PC-3 (cell line): Measurements from ENCODE around the gene TRABD2A. TPM values are rescaled to one million over a fixed set of nuclear protein-coding genes. Genes with fewer than 3 reads are reported as not detected.

Source experiments
- ATAC-seq: fragments of 200-7000 bp; cut with Tn5 transposase; 2 replicates; pipeline ENCODE4 v1.9.1; 2020; ENCODE audit warnings: mild to moderate bottlenecking, moderate library complexity
- BruUV-seq: library from RNA; stranded (reverse); fragments of 400-500 nt; replicated peaks from 2 replicates; lab custom pipeline; 2021; lab: Mats Ljungman, UMichigan
- CTCF ChIA-PET: fragments of 300-600 bp; sonication (Branson Sonifier 250); formaldehyde crosslinking; loops from one replicate; lab custom pipeline; 2022; ENCODE audit warnings: antibody characterized with exemption; lab: Charles Lee
- POLR2A ChIA-PET: fragments of 300-600 bp; sonication (Branson Sonifier 250); formaldehyde crosslinking; loops from one replicate; lab custom pipeline; 2022; ENCODE audit warnings: antibody characterized with exemption; ENCODE audit not compliant: unreplicated experiment; lab: Charles Lee
- DNase-seq: peaks from one replicate; pipeline ENCODE4 v3.0.0-alpha.2; 2015
- H2AFZ ChIP-seq: fragments of 300-600 bp; sonication (generic); 2 replicates; pipeline ENCODE4 v1.6.0; 2016; ENCODE audit warnings: antibody characterized with exemption, low read length
- H3F3A ChIP-seq: fragments of 300-600 bp; sonication (generic); one replicate; pipeline ENCODE4 v1.6.0; 2017; ENCODE audit warnings: antibody characterized with exemption, low read length, control low read depth, mild to moderate bottlenecking; ENCODE audit not compliant: unreplicated experiment
- H3K27ac ChIP-seq: fragments of 300-600 bp; sonication (generic); 2 replicates; pipeline ENCODE4 v1.5.1; 2016; ENCODE audit warnings: mild to moderate bottlenecking, low read length
- H3K27me3 ChIP-seq: fragments of 300-600 bp; sonication (generic); 2 replicates; pipeline ENCODE4 v1.6.1; 2016; ENCODE audit warnings: low read length, mixed read lengths
- H3K36me3 ChIP-seq: fragments of 300-600 bp; sonication (generic); 2 replicates; pipeline ENCODE4 v1.6.1; 2016; ENCODE audit warnings: low read depth, mixed run types, low read length, mixed read lengths
- H3K4me1 ChIP-seq: fragments of 300-600 bp; sonication (generic); 2 replicates; pipeline ENCODE4 v1.5.1; 2016; ENCODE audit warnings: low read length; ENCODE audit not compliant: insufficient read depth
- H3K4me2 ChIP-seq: fragments of 300-600 bp; sonication (generic); 2 replicates; pipeline ENCODE4 v1.6.0; 2016; ENCODE audit warnings: low read length
- H3K4me3 ChIP-seq: fragments of 300-600 bp; sonication (generic); 2 replicates; pipeline ENCODE4 v1.5.1; 2016; ENCODE audit warnings: mild to moderate bottlenecking, low read length, mixed read lengths
- H3K79me2 ChIP-seq: fragments of 300-600 bp; sonication (generic); 2 replicates; pipeline ENCODE4 v1.6.1; 2017; ENCODE audit warnings: low read length, mixed read lengths
- H3K9ac ChIP-seq: fragments of 300-600 bp; sonication (generic); 2 replicates; pipeline ENCODE4 v1.6.0; 2016; ENCODE audit warnings: mild to moderate bottlenecking, low read length
- H3K9me2 ChIP-seq: fragments of 300-600 bp; sonication (generic); replicated peaks from 2 replicates; pipeline ENCODE4 v1.6.1; 2016; ENCODE audit warnings: mixed run types, low read length, mixed read lengths
- H3K9me3 ChIP-seq: fragments of 300-600 bp; sonication (generic); 2 replicates; pipeline ENCODE4 v1.6.1; 2016; ENCODE audit warnings: low read length, mixed read lengths
- H4K20me1 ChIP-seq: fragments of 300-600 bp; sonication (generic); 2 replicates; pipeline ENCODE4 v1.6.1; 2016; ENCODE audit warnings: low read length, mixed read lengths
- EZH2 ChIP-seq: fragments of 300-600 bp; sonication (generic); IDR thresholded peaks from one replicate; pipeline ENCODE4 v1.6.1; 2017; ENCODE audit warnings: antibody characterized with exemption, mild to moderate bottlenecking, low read length; ENCODE audit not compliant: unreplicated experiment
- EZH2phosphoT487 ChIP-seq: fragments of 300-600 bp; sonication (generic); IDR thresholded peaks from 2 replicates; pipeline ENCODE4 v1.6.1; 2018; ENCODE audit warnings: mild to moderate bottlenecking, antibody characterized with exemption, low read length, borderline replicate concordance
- intact Hi-C: fragments of 100-400 bp; cut with micrococcal nuclease; formaldehyde crosslinking; loops from 2 replicates; pipeline ENCODE4 v1.9.0; 2023
- total RNA-seq: library from RNA; depleted of rRNA; stranded (reverse); fragments of >200 nt; gene quantifications from 2 replicates; pipeline ENCODE4 v1.2.3, GENCODE V29; 2014
- TF ChIP-seq, protein P1 (sequence below): fragments of 300-600 bp; sonication (generic); conservative IDR thresholded peaks from 2 replicates; pipeline ENCODE4 v1.5.1; 2017; ENCODE audit warnings: antibody characterized with exemption, low read depth, mild to moderate bottlenecking, low read length

Gene TRABD2A
- total RNA-seq, 1 experiment from 2014 or later: 2.0 TPM

DNA sequence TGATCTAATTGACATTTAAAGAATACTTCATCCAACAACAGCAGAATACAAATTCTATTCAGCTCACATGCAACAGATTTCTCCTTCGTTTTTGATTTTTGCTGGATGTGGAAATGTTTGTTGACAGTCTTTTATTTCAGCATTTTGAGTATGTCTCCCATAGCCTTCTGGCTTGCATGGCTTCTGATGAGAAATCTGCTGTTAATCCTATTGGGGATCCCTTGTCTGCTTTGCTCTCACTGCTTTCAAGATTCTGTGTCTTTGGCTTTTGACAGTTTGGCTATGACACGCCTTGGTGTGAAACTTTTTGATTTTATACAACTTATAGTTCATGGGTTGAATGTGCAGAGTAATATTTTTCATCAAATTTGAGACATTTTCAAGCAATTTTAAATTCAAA lies 44.7 kb downstream of the TRABD2A start:
- no TSS peak for BruUV-seq

DNA sequence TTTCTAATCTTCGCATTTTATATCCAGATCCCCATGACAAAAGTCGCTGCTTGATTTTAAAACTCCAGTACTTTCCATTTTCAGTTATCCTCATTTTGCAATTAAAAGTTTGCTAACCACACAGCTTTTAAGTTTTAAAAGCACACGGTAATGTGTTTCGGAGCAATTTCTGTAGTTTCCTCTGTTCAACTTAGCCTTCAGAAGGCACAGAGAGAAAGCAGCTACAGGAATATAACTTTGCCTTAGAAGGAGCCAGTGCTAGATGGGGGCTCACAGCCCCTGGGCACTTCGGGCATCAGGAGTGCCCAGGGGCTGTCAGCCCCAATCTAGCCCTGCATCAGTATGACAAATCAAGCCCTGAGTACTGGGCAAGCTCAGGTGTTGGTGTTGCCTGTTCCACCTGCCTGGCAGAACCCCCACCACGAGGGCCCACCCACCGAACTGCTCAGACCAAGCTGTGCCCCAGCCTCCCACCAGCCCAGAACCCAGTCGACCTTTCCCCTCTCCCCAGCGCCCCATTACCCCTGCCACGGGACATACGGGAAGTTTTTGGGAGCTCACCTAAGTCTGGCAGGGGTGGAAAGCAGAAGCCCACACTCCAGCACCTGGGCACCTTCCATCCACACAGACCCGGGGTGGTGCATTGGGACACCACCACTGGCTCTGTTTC lies 47.3 kb downstream of the TRABD2A start:
- no peak overlapping the region for H2AFZ ChIP-seq
- TF ChIP-seq EZH2phosphoT487: no peak
- TF ChIP-seq, protein P1, sequence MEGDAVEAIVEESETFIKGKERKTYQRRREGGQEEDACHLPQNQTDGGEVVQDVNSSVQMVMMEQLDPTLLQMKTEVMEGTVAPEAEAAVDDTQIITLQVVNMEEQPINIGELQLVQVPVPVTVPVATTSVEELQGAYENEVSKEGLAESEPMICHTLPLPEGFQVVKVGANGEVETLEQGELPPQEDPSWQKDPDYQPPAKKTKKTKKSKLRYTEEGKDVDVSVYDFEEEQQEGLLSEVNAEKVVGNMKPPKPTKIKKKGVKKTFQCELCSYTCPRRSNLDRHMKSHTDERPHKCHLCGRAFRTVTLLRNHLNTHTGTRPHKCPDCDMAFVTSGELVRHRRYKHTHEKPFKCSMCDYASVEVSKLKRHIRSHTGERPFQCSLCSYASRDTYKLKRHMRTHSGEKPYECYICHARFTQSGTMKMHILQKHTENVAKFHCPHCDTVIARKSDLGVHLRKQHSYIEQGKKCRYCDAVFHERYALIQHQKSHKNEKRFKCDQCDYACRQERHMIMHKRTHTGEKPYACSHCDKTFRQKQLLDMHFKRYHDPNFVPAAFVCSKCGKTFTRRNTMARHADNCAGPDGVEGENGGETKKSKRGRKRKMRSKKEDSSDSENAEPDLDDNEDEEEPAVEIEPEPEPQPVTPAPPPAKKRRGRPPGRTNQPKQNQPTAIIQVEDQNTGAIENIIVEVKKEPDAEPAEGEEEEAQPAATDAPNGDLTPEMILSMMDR: no peak
- no peak for TF ChIP-seq EZH2
- no peak for DNase-seq
- no peak overlapping the region for H3K4me2 ChIP-seq
- H3K79me2 ChIP-seq: no peaks in the 10 kb centered on the region
- POLR2A ChIA-PET: no interaction called here
- H3K9me2 ChIP-seq: no peaks in the 10 kb centered on the region
- ATAC-seq: no peak
- intact Hi-C loops: no loop called here
- H3K4me3 ChIP-seq: no peak overlapping the region
- H3F3A ChIP-seq: no peaks in the 10 kb centered on the region
- no peaks in the 10 kb centered on the region for H4K20me1 ChIP-seq
- H3K9ac ChIP-seq: no peak overlapping the region
- 0 out of 2 replicates have a peak, but pooled peaks cover 5% of the 10 kb centered on the region for H3K27me3 ChIP-seq
- BruUV-seq: no TSS peak
- no peaks in the 10 kb centered on the region for H3K36me3 ChIP-seq
- no peaks in the 10 kb centered on the region for H3K4me1 ChIP-seq
- CTCF ChIA-PET: no interaction called here
- H3K27ac ChIP-seq: no peak overlapping the region
- no peaks in the 10 kb centered on the region for H3K9me3 ChIP-seq

More for the DNA sequence above, 44.7 kb downstream of the TRABD2A start:
- DNase-seq (no peak), ATAC-seq (no peak)
- Histone ChIP-seq H3F3A (no peaks in the 10 kb centered on the region), H3K79me2 (no peaks in the 10 kb centered on the region), H4K20me1 (no peaks in the 10 kb centered on the region), H3K27ac (no peak overlapping the region), H3K36me3 (no peaks in the 10 kb centered on the region), H3K4me3 (no peak overlapping the region), H3K4me1 (no peaks in the 10 kb centered on the region), H3K9me3 (no peaks in the 10 kb centered on the region), H2AFZ (no peak overlapping the region), H3K9ac (no peak overlapping the region), H3K9me2 (no peaks in the 10 kb centered on the region), H3K4me2 (no peak overlapping the region), H3K27me3 (0 out of 2 replicates have a peak, but pooled peaks cover 3% of the 10 kb centered on the region)
- POLR2A ChIA-PET: no interaction called here
- TF ChIP-seq EZH2 (no peak), EZH2phosphoT487 (no peak)
- TF ChIP-seq, protein P1: no peak
- intact Hi-C loops: no loop called here
- CTCF ChIA-PET: no interaction called here

DNA sequence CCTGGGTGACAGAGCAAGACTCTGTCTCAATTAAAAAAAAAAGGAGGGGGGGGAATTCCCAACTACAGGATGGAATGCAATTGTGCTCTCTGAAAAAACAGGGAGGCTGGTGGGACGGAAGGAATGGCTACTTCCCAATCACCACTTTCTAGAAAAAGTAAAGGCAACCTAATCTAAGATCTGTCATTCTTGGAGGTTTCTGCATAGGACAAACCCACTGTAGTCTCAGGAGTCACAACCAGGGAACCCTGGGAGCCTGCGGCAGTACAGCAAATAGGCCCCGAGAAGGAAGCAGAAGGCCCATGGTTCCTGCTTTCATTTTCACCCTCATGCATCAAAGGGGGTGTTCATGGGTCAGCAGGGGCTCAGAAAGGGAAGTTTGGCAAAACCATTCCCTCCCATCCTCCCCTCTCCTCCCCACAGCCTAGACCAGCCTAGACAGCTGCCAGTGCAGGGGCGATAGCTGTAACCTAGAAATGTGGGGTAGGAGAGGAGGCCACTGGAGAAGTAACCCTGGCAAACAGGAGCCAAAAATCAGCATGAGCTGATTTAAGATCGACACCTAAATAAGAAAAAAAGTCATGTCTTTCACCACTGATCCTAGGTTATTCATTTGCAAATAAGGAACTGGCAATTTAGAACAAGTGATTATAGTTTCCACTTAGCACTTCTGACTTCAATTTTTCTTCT lies 48.0 kb downstream of the TRABD2A start:
- Histone ChIP-seq H3K4me3 (no peak overlapping the region), H4K20me1 (no peaks in the 10 kb centered on the region), H3K27me3 (0 out of 2 replicates have a peak, but pooled peaks cover 8% of the 10 kb centered on the region), H3K9ac (no peak overlapping the region), H3K9me2 (no peaks in the 10 kb centered on the region), H3K4me2 (no peak overlapping the region), H2AFZ (no peak overlapping the region), H3K79me2 (no peaks in the 10 kb centered on the region), H3K36me3 (no peaks in the 10 kb centered on the region), H3F3A (no peaks in the 10 kb centered on the region), H3K27ac (no peak overlapping the region), H3K4me1 (no peaks in the 10 kb centered on the region), H3K9me3 (no peaks in the 10 kb centered on the region)
- no peak for DNase-seq
- ChIA-PET CTCF (no interaction called here), POLR2A (no interaction called here)
- ATAC-seq: no peak
- no peak for TF ChIP-seq EZH2phosphoT487
- TF ChIP-seq, protein P1: no peak
- TF ChIP-seq EZH2: no peak
- no TSS peak for BruUV-seq
- intact Hi-C loops: no loop called here
